IPS-NIHi11 (cell line): Measurements from ENCODE around the gene ADGRG6.

ENCODE experiments used
- DNase-seq: peaks from one replicate; pipeline ENCODE4 v3.0.0; 2012; ENCODE audit warnings: mixed read lengths, low spot score

ADGRG6 gene

GRCh38 chr6:142291512-142291911 lies 10.3 kb upstream of the ADGRG6 start:
- DNase-seq, result no peak

- no peak for DNase-seq
Measured at GRCh38 chr6:142292166-142292924, 9.5 kb upstream of the ADGRG6 start.

- DNase-seq, result no peak
Measured at GRCh38 chr6:142293121-142293520, 8.7 kb upstream of the ADGRG6 start.

GRCh38 chr6:142294679-142295078 lies 7.1 kb upstream of the ADGRG6 start:
- no peak for DNase-seq

- no peak for DNase-seq
Measured at GRCh38 chr6:142296975-142297604, 4.7 kb upstream of the ADGRG6 start.

GRCh38 chr6:142297605-142297995 lies 4.2 kb upstream of the ADGRG6 start:
- DNase-seq, result no peak

GRCh38 chr6:142297996-142298753 lies 3.6 kb upstream of the ADGRG6 start:
- no peak for DNase-seq

GRCh38 chr6:142300302-142300701 lies 1.5 kb upstream of the ADGRG6 start:
- DNase-seq, result no peak

GRCh38 chr6:142300758-142301650 lies 803 bp upstream of the ADGRG6 start:
- DNase-seq, result peak; percentile 19

GRCh38 chr6:142302421-142303175 lies 791 bp downstream of the ADGRG6 start:
- DNase-seq, result no peak

- no peak for DNase-seq
Measured at GRCh38 chr6:142303176-142303533, 1.3 kb downstream of the ADGRG6 start.

GRCh38 chr6:142304241-142304640 lies 2.4 kb downstream of the ADGRG6 start:
- DNase-seq, result no peak

GRCh38 chr6:142306736-142307135 lies 4.9 kb downstream of the ADGRG6 start:
- no peak for DNase-seq

- no peak for DNase-seq
Measured at GRCh38 chr6:142307963-142308748, 6.3 kb downstream of the ADGRG6 start.

- DNase-seq, result no peak
Measured at GRCh38 chr6:142309426-142309825, 7.6 kb downstream of the ADGRG6 start.

GRCh38 chr6:142313284-142313683 lies 11.5 kb downstream of the ADGRG6 start:
- no peak for DNase-seq

- DNase-seq, result no peak
Measured at GRCh38 chr6:142316791-142317368, 15.1 kb downstream of the ADGRG6 start.

GRCh38 chr6:142318714-142319113 lies 16.9 kb downstream of the ADGRG6 start:
- no peak for DNase-seq

- DNase-seq, result no peak
Measured at GRCh38 chr6:142320366-142320765, 18.6 kb downstream of the ADGRG6 start.

GRCh38 chr6:142321451-142321850 lies 19.6 kb downstream of the ADGRG6 start:
- no peak for DNase-seq
